SH-SY5Y (cell line): ENCODE data around the gene DENND2C.

Experiments
- GATA2 ChIP-seq: IDR thresholded peaks from 2 replicates; pipeline ENCODE4 v1.6.1; 2011; ENCODE audit warnings: mild to moderate bottlenecking, low read depth, low read length
- GATA3 ChIP-seq: IDR thresholded peaks from 2 replicates; pipeline ENCODE4 v1.6.1; 2011; ENCODE audit warnings: low read depth, mild to moderate bottlenecking, low read length, moderate library complexity

DENND2C gene

DNA sequence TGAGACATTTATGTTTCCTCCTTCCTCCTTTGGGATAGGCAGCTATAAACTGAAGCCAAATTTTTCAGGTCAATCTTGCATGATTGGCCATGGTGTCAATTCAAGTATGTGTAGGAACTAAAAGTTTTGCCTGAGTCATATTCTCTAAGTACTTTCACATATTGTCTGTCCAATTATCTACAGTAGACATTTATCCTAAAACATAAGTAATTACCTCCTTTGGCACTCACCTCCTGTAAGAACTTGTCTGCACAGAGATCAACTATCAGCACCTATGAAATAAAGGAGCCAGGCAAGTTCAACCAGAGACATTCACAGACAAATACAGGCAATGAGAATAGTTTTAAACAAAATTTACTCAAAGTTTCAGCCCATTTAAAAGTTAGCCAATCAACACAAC lies 74.2 kb downstream of the DENND2C start:
- no peak for TF ChIP-seq GATA3
- TF ChIP-seq GATA2 = no peak

DNA sequence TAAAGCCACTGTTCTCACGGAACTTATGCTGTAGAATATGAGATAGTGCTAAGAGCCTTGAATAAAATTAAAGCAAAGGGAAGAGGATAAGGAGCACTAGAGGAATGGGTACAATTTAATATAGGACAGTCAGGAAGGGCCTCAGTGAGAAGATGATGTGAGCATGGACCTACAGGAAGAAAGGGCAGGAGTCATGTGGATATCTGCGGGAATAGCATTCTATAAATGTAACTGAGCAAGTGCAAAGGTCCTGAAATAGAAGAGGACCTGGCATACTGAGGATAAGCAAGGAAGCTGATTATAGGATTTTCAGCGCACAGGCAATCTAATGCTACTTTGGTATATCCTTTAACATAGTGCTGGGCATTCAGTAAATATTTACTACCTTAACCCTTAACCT lies 75.8 kb downstream of the DENND2C start:
- TF ChIP-seq GATA2 = no peak
- no peak for TF ChIP-seq GATA3

DNA sequence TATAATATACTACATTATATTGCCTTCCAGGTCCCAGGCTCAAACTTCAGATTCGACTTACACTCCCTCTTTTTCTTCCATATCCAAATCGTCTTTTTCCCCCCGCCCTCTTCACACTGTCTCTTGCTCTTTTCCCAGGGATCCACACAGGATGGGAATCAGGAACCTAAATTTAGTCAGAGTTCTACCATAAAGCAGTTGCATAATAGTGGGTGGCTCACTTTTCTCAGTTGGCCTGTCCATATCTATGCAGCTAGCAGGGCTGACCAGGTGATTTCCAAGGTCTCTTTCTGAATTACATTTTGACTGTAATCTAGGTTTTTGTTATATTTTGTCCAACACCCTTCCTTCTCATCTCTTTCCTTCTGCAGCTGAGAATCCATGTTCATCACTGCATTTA lies 80.7 kb downstream of the DENND2C start:
- TF ChIP-seq GATA2 (no peak), GATA3 (no peak)

DNA sequence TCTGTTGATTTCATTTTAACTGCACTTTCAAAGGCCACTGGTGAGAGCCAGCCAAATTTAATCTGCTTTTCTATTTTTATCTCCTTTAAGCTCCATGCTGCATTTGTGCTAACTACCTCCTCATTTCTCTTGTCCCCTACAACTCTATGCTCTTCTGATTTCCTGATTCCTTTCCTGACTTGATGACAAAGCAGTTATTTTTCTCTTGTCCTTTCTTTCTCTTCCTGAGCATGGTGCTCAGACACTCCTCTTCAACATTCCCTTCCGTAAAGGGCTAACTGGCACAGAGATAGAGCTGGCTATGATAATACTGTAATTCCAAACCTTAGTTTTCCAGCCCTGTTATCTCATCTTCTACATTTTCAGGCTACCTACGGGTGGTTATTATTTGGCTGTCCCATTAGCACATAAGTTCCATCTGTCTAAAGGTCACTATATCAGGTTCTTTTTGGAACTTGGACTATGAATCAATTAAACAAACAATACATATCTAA lies 81.6 kb downstream of the DENND2C start:
- TF ChIP-seq GATA2 = no peak
- no peak for TF ChIP-seq GATA3

DNA sequence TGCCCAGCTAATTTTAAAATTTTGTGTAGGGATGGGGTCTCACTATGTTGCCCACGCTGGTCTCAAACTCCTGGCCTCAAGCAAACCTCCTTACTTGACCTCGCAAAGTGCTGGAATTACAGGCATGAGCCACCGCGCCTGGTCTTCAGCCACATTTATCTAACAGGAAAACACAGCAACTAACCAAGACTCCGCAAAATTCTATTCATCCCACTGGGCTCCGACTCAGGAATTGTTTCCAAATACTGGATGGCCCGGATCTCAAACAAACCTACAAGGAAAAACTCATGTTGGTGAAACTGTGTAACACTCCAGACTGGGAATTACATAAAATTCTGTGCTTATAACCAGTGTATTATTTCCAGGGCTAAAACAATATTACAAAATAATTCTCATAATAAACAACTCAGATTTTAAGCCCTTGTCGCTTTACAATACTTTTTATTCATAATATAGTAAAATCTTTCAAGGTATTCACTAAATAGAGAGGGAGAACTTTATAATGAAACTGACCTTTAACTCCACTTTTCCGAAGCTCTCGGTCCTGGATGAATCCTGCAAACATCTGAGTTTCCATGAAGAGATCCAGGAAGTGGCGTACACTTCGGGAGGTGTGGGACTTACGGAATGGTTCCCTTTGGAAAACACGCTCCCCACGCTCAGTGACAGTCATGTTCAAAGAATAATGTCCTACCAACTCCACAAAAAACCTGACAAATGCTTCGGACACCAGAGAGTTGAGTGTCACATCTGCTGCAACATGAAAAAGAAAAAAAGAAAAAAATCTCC lies 82.5 kb downstream of the DENND2C start:
- TF ChIP-seq GATA2 (no peak), GATA3 (no peak)

DNA sequence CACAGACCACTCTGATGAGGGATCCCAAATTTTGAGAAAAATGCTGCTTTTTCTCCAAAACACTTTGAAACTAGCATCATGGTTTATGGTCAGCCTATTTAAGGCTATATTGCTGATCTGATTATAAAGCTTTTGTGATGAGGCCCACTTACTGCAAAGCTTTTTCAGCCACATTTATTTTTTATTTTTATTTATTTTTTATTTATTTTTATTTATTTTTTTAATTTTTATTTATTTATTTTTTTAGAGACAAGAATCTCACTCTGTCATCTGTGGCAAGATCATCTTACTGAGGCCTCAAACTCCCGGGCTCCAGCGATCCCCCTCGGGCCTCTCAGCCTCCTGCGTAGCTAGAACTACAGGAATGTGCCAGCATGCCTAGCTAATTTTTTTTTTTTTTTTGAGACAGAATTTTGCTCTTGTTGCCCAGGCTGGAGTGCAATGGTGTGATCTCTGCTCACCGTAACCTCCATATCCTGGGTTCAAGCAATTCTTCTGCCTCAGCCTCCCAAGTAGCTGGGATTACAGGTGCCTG lies 83.3 kb downstream of the DENND2C start:
- TF ChIP-seq GATA2 (no peak), GATA3 (no peak)

DNA sequence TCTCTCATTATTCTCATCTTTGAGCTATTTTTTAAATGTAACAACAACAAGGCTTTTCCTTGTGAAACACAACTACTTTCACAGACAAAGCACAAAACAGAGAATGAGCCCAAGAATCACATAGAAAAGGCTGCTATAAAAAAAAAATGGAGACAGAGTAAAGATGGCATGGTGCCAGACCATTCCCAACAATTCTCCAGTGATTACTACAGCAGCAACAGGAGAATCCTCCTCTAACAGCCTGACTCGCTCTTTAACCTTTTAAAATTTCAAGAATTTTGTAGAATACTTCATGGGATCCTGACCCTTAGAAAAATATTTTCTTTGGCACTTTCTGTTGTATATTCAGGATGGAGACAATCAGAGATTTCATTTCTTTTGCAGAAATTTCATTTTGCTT lies 84.6 kb downstream of the DENND2C start:
- no peak for TF ChIP-seq GATA2
- TF ChIP-seq GATA3 = no peak

DNA sequence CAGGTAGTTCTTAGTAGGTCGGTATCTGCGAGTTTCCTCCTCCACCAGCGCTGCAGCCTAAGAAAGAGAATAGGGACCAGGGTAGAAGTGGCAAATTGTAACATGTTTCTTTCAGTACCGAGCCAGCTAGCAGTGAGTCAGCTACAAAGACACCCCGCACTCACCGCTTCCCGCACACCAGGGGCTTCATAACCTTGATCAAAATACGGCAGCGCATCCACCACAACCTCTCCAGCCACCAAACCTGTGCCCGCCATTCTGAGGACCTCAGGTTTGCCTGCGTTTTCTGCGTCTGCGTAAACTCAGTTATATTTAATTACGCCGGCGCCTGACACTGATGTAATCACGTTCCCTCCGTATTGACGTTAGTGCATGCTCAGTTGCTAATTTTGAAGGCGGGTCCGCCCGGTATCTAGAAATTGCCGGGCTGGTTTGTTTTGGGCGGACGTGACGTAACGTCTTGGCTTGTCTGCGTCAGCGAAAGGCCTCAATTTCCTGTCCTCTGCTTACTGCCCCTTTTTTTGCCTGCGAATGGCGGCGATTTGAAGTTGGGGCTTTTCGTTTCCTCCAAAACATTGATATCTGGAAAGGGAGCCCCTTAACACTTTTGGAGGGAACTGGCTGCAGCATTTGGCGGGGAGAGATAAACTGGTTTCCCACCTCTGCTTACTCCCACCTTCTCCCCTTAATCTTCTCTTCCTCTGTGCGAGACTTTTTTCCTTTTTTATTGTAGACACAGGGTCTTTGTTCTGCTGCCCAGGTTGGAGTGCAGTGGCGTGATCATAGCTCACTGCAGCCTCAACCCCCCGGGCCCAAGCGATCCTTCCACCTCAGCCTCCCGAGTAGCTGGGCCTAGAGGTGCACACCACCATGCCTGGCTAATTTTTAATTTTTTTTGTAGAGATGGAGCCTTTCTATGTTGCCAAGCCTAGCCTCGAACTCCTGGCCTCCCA lies 88.2 kb downstream of the DENND2C start, which contains the start of gene BCAS2:
TSS of gene BCAS2 (minus strand) at position 281 of the 953 bp plus-strand sequence. CDS start at position 257, 24 bp downstream.
- TF ChIP-seq GATA2 = no peak
- TF ChIP-seq GATA3 = no peak

DNA sequence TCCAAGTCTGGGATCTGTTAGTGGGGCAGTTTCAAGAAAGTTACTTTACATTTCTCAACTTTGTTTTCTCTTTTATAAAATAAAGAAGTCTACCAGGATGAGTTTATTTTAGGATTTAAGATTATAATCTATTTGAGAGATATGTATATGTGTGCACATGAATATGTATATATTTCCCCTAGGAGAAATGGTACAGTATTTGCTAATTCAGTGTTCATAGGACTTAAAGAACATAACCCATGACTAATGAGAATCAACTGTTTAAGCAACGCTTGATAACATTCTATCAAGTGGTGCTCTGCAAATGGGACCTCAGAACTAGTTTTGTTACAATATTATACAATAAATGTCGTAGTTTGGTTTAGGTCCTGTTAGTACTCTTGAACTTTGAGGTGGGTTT lies 95.5 kb downstream of the DENND2C start:
- no peak for TF ChIP-seq GATA3
- TF ChIP-seq GATA2 = no peak

DNA sequence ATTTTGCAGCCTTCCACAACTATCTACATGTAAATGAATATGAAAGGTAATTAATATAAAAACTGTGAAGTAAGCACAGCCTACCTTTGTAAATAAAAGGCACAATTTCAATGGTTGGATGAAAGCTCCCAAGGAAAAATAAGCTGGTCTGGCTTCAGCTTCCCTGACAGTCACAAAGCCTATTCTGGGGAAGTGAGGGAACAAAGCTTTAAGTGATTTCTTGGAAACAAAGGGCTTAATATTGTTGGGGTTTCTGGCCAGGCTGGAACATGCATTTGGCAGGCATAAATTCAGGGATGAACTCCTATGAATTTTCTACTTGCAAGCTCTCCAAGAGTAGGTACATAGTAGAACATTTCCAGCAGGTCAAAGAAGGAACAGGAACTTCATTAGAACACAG lies 105.7 kb downstream of the DENND2C start:
- TF ChIP-seq GATA2 (no peak), GATA3 (no peak)

DNA sequence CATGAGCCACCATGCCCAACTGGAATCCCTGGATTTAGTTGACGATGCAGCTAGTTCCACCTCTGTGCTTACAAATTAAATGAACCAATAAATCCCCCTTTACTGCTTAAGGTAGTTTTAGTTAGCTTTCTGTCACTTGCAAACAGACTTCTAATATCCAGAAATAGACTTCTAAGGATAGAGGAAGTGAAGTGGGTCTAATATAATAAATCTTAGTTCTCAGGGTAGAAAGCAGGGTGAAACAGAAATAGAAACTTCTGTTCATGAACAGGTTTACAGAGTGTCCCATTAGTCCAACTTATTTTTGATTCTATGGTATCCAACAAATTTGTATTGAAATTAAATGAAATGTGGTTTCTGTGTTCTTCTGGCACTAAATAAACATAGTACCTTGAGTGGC lies 108.5 kb downstream of the DENND2C start:
- TF ChIP-seq GATA3 (no peak), GATA2 (no peak)

DNA sequence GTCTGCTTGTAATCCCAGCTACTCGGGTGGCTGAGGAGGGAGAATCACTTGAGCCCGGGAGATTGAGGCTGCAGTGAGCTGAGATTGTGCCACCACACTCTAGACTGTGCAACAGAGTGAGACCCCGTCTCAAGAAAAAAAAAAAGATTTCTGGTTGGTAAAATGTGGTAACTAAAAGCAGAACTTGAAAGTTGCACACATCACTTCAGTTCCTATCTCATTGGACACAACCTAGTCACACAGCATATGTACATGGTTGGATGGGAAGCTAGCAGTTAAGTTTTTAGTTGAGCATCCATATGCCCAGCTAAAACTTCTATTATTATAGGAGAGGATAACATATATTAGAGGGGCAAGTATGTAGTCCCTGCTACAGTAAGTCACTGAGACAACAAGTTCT lies 110.5 kb downstream of the DENND2C start:
- TF ChIP-seq GATA3 (no peak), GATA2 (no peak)

DNA sequence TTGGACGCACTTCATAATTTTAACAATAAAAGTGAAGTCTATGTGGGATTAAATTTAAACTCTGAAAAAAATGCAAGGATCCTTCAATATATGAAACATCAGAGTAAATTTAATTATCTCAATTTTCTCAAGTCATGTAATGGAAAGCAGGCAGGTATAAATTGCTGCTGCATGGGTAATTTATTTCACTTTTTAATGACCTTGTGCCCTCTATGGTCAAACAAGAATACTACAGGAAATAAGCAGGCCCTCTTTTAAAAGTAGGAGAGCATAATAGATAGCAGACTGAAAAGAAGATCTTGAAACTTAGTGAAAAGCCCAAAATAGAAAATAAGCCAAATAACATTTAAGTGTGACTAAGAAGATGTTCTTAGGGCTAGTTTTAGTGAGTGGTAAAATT lies 111.3 kb downstream of the DENND2C start:
- TF ChIP-seq GATA3 (no peak), GATA2 (no peak)

DNA sequence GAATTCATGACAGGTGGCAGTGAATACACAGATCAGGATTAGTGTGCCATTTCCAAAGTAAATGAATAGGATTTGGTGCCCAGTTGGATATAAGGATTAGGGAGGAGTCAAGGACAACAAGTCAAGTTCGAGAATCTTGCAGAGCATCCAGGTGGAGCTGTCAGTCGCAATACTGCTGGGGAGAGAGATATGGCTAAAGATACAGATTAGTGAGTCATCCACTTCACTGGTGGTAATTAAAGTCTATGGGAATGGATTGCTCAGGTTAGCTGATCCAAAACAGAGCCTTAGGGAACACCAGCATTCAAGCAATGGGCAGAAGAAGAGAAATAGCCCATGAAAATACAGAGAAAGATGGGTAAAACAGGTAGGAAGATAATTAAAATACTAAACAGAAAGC lies 115.3 kb downstream of the DENND2C start:
- TF ChIP-seq GATA3 (no peak), GATA2 (no peak)

DNA sequence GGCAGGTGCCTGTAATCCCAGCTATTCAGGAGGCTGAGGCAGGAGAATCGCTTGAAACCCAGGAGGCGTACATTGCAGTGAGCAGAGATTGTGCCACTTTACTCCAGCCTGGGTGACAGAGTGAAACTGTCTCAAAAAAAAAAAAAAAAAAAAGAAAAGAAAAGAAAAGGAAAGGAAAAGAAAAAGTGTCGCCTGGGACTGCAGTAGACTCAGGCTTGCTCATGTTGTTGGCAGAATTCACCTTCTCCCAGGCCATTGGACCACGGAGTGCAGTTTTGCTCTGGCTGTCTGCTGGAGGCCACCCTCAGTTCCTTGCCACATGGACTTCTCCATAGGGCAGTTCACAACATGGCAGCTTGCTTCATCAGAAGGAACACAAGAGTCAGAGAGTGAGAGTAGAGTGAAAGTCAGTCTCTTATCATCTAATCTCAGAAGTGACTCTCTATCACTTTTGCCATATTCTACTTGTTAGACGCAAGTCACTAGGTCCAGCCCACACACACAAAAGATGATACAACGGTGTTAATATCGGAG lies 117.7 kb downstream of the DENND2C start:
- TF ChIP-seq GATA3 (no peak), GATA2 (no peak)
